Measurements from ENCODE around the gene KIF2C.
"Not testable (repeated sequence)": the region's sequence is repeated elsewhere in the genome, so short reads cannot be mapped to it uniquely, and the experiment has no call there.

Gene KIF2C

GRCh38 chr1:44740179-44740617, 561 bp downstream of the KIF2C start:
- Histone ChIP-seq H3K36me3 (peaks cover 36% of the 10 kb centered on the region), H3K4me3 (ENCODE audit: low read depth, low read length) (peak overlapping the region; percentile 83), H3K9me3 (ENCODE audit: severe bottlenecking) (peaks cover 2% of the 10 kb centered on the region), H3K27ac (peak overlapping the region; percentile 89), H3K27me3 (ENCODE audit: insufficient read depth, low read depth, severe bottlenecking) (no peaks in the 10 kb centered on the region)
- DNase-seq, result no peak
- no peak for TF ChIP-seq CTCF (IDR thresholded peaks at IDR 0.05; ENCODE audit: low read depth, low read length)

- Histone ChIP-seq H3K4me3 (ENCODE audit: low read depth, low read length) (no peak overlapping the region), H3K9me3 (ENCODE audit: severe bottlenecking) (no peaks in the 10 kb centered on the region), H3K27me3 (ENCODE audit: insufficient read depth, low read depth, severe bottlenecking) (no peaks in the 10 kb centered on the region), H3K27ac (no peak overlapping the region), H3K36me3 (peaks cover 64% of the 10 kb centered on the region)
- DNase-seq, result no peak
- no peak for TF ChIP-seq CTCF (IDR thresholded peaks at IDR 0.05; ENCODE audit: low read depth, low read length)
Measured at GRCh38 chr1:44743211-44743610, 3.6 kb downstream of the KIF2C start.

GRCh38 chr1:44747878-44748277, 8.2 kb downstream of the KIF2C start:
- H3K36me3 ChIP-seq, result peaks cover 77% of the 10 kb centered on the region
- 0 out of 2 replicates have a peak, but pooled peaks have one; percentile 18 for TF ChIP-seq CTCF (IDR thresholded peaks at IDR 0.05; ENCODE audit: low read depth, low read length)
- no peak for DNase-seq
- no peak overlapping the region for H3K27ac ChIP-seq
- no peaks in the 10 kb centered on the region for H3K27me3 ChIP-seq (ENCODE audit: insufficient read depth, low read depth, severe bottlenecking)
- no peaks in the 10 kb centered on the region for H3K9me3 ChIP-seq (ENCODE audit: severe bottlenecking)
- no peak overlapping the region for H3K4me3 ChIP-seq (ENCODE audit: low read depth, low read length)

GRCh38 chr1:44757420-44757819, 17.8 kb downstream of the KIF2C start:
- Histone ChIP-seq H3K4me3 (ENCODE audit: low read depth, low read length) (no peak overlapping the region), H3K27ac (no peak overlapping the region), H3K27me3 (ENCODE audit: insufficient read depth, low read depth, severe bottlenecking) (no peaks in the 10 kb centered on the region), H3K36me3 (peaks cover 94% of the 10 kb centered on the region), H3K9me3 (ENCODE audit: severe bottlenecking) (no peaks in the 10 kb centered on the region)
- DNase-seq, result no peak
- no peak for TF ChIP-seq CTCF (IDR thresholded peaks at IDR 0.05; ENCODE audit: low read depth, low read length)

GRCh38 chr1:44759077-44759476, 19.4 kb downstream of the KIF2C start:
- Histone ChIP-seq H3K4me3 (ENCODE audit: low read depth, low read length) (no peak overlapping the region), H3K27me3 (ENCODE audit: insufficient read depth, low read depth, severe bottlenecking) (no peaks in the 10 kb centered on the region), H3K36me3 (peaks cover 96% of the 10 kb centered on the region), H3K27ac (no peak overlapping the region), H3K9me3 (ENCODE audit: severe bottlenecking) (no peaks in the 10 kb centered on the region)
- no peak for DNase-seq
- TF ChIP-seq CTCF (IDR thresholded peaks at IDR 0.05; ENCODE audit: low read depth, low read length), result no peak

GRCh38 chr1:44760876-44761275, 21.2 kb downstream of the KIF2C start:
- Histone ChIP-seq H3K9me3 (ENCODE audit: severe bottlenecking) (no peaks in the 10 kb centered on the region), H3K36me3 (peaks cover 95% of the 10 kb centered on the region), H3K27ac (no peak overlapping the region), H3K4me3 (ENCODE audit: low read depth, low read length) (no peak overlapping the region), H3K27me3 (ENCODE audit: insufficient read depth, low read depth, severe bottlenecking) (no peaks in the 10 kb centered on the region)
- no peak for DNase-seq
- no peak for TF ChIP-seq CTCF (IDR thresholded peaks at IDR 0.05; ENCODE audit: low read depth, low read length)

- H3K9me3 ChIP-seq (ENCODE audit: severe bottlenecking); H3K4me3 ChIP-seq (ENCODE audit: low read depth, low read length); H3K27me3 ChIP-seq (ENCODE audit: insufficient read depth, low read depth, severe bottlenecking); H3K27ac ChIP-seq; DNase-seq: not testable (repeated sequence)
- peaks cover 62% of the 10 kb centered on the region for H3K36me3 ChIP-seq
Measured at GRCh38 chr1:44766421-44766820, 26.8 kb downstream of the KIF2C start.
